PC-3 (cell line): ENCODE results near the gene ASH1L. TPM values are rescaled to one million over a fixed set of nuclear protein-coding genes. Genes with fewer than 3 reads are reported as not detected.
"Not testable (repeated sequence)": the region's sequence is repeated elsewhere in the genome, so short reads cannot be mapped to it uniquely, and the experiment has no call there.

Experiments used
- ATAC-seq: fragments of 200-7000 bp; cut with Tn5 transposase; 2 replicates; pipeline ENCODE4 v1.9.1; 2020; ENCODE audit warnings: mild to moderate bottlenecking, moderate library complexity
- BruUV-seq: library from RNA; stranded (reverse); fragments of 400-500 nt; replicated peaks from 2 replicates; lab custom pipeline; 2021; lab: Mats Ljungman, UMichigan
- CTCF ChIA-PET: fragments of 300-600 bp; sonication (Branson Sonifier 250); formaldehyde crosslinking; loops from one replicate; lab custom pipeline; 2022; ENCODE audit warnings: antibody characterized with exemption; lab: Charles Lee
- POLR2A ChIA-PET: fragments of 300-600 bp; sonication (Branson Sonifier 250); formaldehyde crosslinking; loops from one replicate; lab custom pipeline; 2022; ENCODE audit warnings: antibody characterized with exemption; ENCODE audit not compliant: unreplicated experiment; lab: Charles Lee
- DNase-seq: peaks from one replicate; pipeline ENCODE4 v3.0.0-alpha.2; 2015
- H2AFZ ChIP-seq: fragments of 300-600 bp; sonication (generic); 2 replicates; pipeline ENCODE4 v1.6.0; 2016; ENCODE audit warnings: antibody characterized with exemption, low read length
- H3F3A ChIP-seq: fragments of 300-600 bp; sonication (generic); one replicate; pipeline ENCODE4 v1.6.0; 2017; ENCODE audit warnings: antibody characterized with exemption, low read length, control low read depth, mild to moderate bottlenecking; ENCODE audit not compliant: unreplicated experiment
- H3K27ac ChIP-seq: fragments of 300-600 bp; sonication (generic); 2 replicates; pipeline ENCODE4 v1.5.1; 2016; ENCODE audit warnings: mild to moderate bottlenecking, low read length
- H3K27me3 ChIP-seq: fragments of 300-600 bp; sonication (generic); 2 replicates; pipeline ENCODE4 v1.6.1; 2016; ENCODE audit warnings: low read length, mixed read lengths
- H3K36me3 ChIP-seq: fragments of 300-600 bp; sonication (generic); 2 replicates; pipeline ENCODE4 v1.6.1; 2016; ENCODE audit warnings: low read depth, mixed run types, low read length, mixed read lengths
- H3K4me1 ChIP-seq: fragments of 300-600 bp; sonication (generic); 2 replicates; pipeline ENCODE4 v1.5.1; 2016; ENCODE audit warnings: low read length; ENCODE audit not compliant: insufficient read depth
- H3K4me2 ChIP-seq: fragments of 300-600 bp; sonication (generic); 2 replicates; pipeline ENCODE4 v1.6.0; 2016; ENCODE audit warnings: low read length
- H3K4me3 ChIP-seq: fragments of 300-600 bp; sonication (generic); 2 replicates; pipeline ENCODE4 v1.5.1; 2016; ENCODE audit warnings: mild to moderate bottlenecking, low read length, mixed read lengths
- H3K79me2 ChIP-seq: fragments of 300-600 bp; sonication (generic); 2 replicates; pipeline ENCODE4 v1.6.1; 2017; ENCODE audit warnings: low read length, mixed read lengths
- H3K9ac ChIP-seq: fragments of 300-600 bp; sonication (generic); 2 replicates; pipeline ENCODE4 v1.6.0; 2016; ENCODE audit warnings: mild to moderate bottlenecking, low read length
- H3K9me2 ChIP-seq: fragments of 300-600 bp; sonication (generic); replicated peaks from 2 replicates; pipeline ENCODE4 v1.6.1; 2016; ENCODE audit warnings: mixed run types, low read length, mixed read lengths
- H3K9me3 ChIP-seq: fragments of 300-600 bp; sonication (generic); 2 replicates; pipeline ENCODE4 v1.6.1; 2016; ENCODE audit warnings: low read length, mixed read lengths
- H4K20me1 ChIP-seq: fragments of 300-600 bp; sonication (generic); 2 replicates; pipeline ENCODE4 v1.6.1; 2016; ENCODE audit warnings: low read length, mixed read lengths
- EZH2 ChIP-seq: fragments of 300-600 bp; sonication (generic); IDR thresholded peaks from one replicate; pipeline ENCODE4 v1.6.1; 2017; ENCODE audit warnings: antibody characterized with exemption, mild to moderate bottlenecking, low read length; ENCODE audit not compliant: unreplicated experiment
- EZH2phosphoT487 ChIP-seq: fragments of 300-600 bp; sonication (generic); IDR thresholded peaks from 2 replicates; pipeline ENCODE4 v1.6.1; 2018; ENCODE audit warnings: mild to moderate bottlenecking, antibody characterized with exemption, low read length, borderline replicate concordance
- intact Hi-C: fragments of 100-400 bp; cut with micrococcal nuclease; formaldehyde crosslinking; loops from 2 replicates; pipeline ENCODE4 v1.9.0; 2023
- total RNA-seq: library from RNA; depleted of rRNA; stranded (reverse); fragments of >200 nt; gene quantifications from 2 replicates; pipeline ENCODE4 v1.2.3, GENCODE V29; 2014
- TF ChIP-seq, protein P1 (sequence below): fragments of 300-600 bp; sonication (generic); conservative IDR thresholded peaks from 2 replicates; pipeline ENCODE4 v1.5.1; 2017; ENCODE audit warnings: antibody characterized with exemption, low read depth, mild to moderate bottlenecking, low read length

Gene ASH1L
- total RNA-seq, 1 experiment from 2014 or later = 27.6 TPM

DNA sequence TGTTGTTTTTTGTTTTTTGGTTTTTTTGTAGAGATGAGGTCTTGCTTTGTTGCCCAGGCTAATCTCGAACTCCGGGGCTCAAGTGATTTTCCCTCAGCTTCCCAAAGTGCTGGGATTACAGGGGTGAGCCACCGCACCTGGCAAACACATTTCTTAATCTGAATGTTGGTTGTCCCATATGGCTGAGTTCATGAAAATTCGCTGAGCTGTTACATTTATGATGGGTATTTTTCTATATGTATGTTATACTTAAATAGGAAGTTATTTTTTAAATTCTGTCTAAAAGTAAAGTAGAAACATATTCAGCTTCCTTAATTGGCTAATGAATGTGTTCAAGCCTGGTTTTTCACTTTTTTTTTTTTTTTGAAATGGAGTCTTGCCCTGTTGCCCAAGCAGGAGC is 75.1 kb downstream of the ASH1L start:
- H3K9me2 ChIP-seq = no peaks in the 10 kb centered on the region
- H4K20me1 ChIP-seq = no peaks in the 10 kb centered on the region
- H3K27me3 ChIP-seq = no peaks in the 10 kb centered on the region
- H3K4me2 ChIP-seq = no peak overlapping the region
- no TSS peak for BruUV-seq
- no peaks in the 10 kb centered on the region for H3K4me1 ChIP-seq
- POLR2A ChIA-PET = no interaction called here
- no peaks in the 10 kb centered on the region for H3K9me3 ChIP-seq
- no peak overlapping the region for H2AFZ ChIP-seq
- no peak overlapping the region for H3K4me3 ChIP-seq
- H3F3A ChIP-seq = no peaks in the 10 kb centered on the region
- intact Hi-C loops = no loop called here
- DNase-seq = no peak
- no peaks in the 10 kb centered on the region for H3K36me3 ChIP-seq
- ATAC-seq = no peak
- H3K27ac ChIP-seq = no peak overlapping the region
- H3K9ac ChIP-seq = no peak overlapping the region
- CTCF ChIA-PET = no interaction called here
- TF ChIP-seq EZH2phosphoT487 = no peak
- H3K79me2 ChIP-seq = peaks cover 39% of the 10 kb centered on the region

DNA sequence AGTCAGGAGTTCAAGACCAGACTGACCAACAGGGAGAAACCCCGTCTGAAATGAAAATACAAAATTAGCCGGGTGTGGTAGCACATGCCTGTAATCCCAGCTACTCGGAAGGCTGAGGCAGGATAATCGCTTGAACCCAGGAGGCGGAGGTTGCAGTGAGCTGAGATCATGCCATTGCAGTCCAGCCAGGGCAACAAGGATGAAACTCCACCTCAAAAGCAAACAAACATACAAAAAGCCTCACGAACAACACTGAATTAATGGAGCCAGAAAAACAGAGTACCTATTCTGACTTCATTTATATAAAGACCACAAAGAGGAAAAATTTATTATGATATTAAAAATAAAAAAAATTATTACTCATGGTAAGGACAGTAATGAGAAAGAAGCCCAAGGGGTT is 75.7 kb downstream of the ASH1L start:
- H3K9ac ChIP-seq, H3F3A ChIP-seq, ATAC-seq, H3K9me2 ChIP-seq, POLR2A ChIA-PET, H3K4me1 ChIP-seq, H3K27ac ChIP-seq, CTCF ChIA-PET, H3K9me3 ChIP-seq, H3K27me3 ChIP-seq, H3K4me2 ChIP-seq, BruUV-seq, H2AFZ ChIP-seq, DNase-seq, H4K20me1 ChIP-seq, H3K4me3 ChIP-seq, intact Hi-C loops, H3K36me3 ChIP-seq: not testable (repeated sequence)
- H3K79me2 ChIP-seq = peaks cover 35% of the 10 kb centered on the region

DNA sequence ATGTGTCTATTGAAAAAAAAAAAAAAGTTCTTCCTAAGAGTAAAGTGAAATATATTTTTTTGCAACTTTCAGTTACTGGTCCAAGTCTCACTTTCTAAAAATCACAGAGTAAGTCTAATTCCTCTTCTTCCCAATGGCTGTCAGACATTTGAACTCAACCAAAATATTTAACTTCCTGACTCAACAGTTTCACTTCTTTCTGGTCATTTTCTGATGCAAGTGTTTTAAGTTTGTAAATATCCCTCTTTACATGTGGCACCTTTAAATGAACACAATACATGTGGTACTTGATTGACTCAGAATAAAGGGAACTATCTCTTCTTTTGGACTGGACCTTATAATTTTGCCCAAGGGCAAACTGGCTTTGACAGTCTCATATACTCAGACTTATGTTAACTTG is 76.7 kb downstream of the ASH1L start:
- no TSS peak for BruUV-seq
- Histone ChIP-seq H3K9me2 (no peaks in the 10 kb centered on the region), H3K4me3 (no peak overlapping the region), H3K27ac (no peak overlapping the region), H3K4me1 (no peaks in the 10 kb centered on the region), H3K36me3 (peaks cover 11% of the 10 kb centered on the region), H2AFZ (no peak overlapping the region), H4K20me1 (no peaks in the 10 kb centered on the region), H3K79me2 (peaks cover 28% of the 10 kb centered on the region), H3K9ac (no peak overlapping the region), H3K9me3 (no peaks in the 10 kb centered on the region), H3K27me3 (no peaks in the 10 kb centered on the region), H3K4me2 (no peak overlapping the region), H3F3A (no peaks in the 10 kb centered on the region)
- ChIA-PET POLR2A (no interaction called here), CTCF (no interaction called here)
- TF ChIP-seq EZH2 (no peak), EZH2phosphoT487 (no peak)
- TF ChIP-seq, protein P1, sequence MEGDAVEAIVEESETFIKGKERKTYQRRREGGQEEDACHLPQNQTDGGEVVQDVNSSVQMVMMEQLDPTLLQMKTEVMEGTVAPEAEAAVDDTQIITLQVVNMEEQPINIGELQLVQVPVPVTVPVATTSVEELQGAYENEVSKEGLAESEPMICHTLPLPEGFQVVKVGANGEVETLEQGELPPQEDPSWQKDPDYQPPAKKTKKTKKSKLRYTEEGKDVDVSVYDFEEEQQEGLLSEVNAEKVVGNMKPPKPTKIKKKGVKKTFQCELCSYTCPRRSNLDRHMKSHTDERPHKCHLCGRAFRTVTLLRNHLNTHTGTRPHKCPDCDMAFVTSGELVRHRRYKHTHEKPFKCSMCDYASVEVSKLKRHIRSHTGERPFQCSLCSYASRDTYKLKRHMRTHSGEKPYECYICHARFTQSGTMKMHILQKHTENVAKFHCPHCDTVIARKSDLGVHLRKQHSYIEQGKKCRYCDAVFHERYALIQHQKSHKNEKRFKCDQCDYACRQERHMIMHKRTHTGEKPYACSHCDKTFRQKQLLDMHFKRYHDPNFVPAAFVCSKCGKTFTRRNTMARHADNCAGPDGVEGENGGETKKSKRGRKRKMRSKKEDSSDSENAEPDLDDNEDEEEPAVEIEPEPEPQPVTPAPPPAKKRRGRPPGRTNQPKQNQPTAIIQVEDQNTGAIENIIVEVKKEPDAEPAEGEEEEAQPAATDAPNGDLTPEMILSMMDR = no peak
- intact Hi-C loops = no loop called here
- DNase-seq = no peak
- no peak for ATAC-seq

DNA sequence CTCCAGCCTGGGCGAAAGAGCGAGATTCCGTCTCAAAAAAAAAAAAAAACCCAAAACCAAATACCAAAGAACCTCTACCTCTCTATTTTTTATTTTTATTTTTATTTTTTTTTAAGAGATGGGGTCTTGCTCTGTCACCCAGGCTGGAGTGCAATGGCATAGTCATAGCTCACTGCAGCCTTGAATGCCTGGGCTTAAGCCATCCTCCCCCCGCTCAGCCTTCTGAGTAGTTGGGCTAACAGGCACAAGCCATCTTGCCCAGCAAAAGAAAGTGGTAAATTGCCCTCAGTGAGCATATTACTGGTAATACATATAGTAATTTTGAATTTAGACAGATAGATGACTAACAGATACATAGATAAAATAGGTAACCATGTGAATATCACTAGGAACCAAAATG is 77.4 kb downstream of the ASH1L start:
- no peak overlapping the region for H3K27ac ChIP-seq
- peaks cover 22% of the 10 kb centered on the region; the same call in 1 of the 2 replicates for H3K79me2 ChIP-seq
- H4K20me1 ChIP-seq = no peaks in the 10 kb centered on the region
- no peaks in the 10 kb centered on the region for H3K9me3 ChIP-seq
- no peak overlapping the region for H2AFZ ChIP-seq
- DNase-seq = no peak
- no peak overlapping the region for H3K4me2 ChIP-seq
- H3F3A ChIP-seq = no peaks in the 10 kb centered on the region
- no peak for ATAC-seq
- CTCF ChIA-PET = no interaction called here
- H3K9ac ChIP-seq = no peak overlapping the region
- POLR2A ChIA-PET = no interaction called here
- no TSS peak for BruUV-seq
- H3K4me3 ChIP-seq = no peak overlapping the region
- H3K9me2 ChIP-seq = no peaks in the 10 kb centered on the region
- H3K27me3 ChIP-seq = no peaks in the 10 kb centered on the region
- TF ChIP-seq EZH2 = no peak
- no peak for TF ChIP-seq EZH2phosphoT487
- TF ChIP-seq, protein P1 = no peak
- intact Hi-C loops = no loop called here
- H3K36me3 ChIP-seq = peaks cover 12% of the 10 kb centered on the region
- no peaks in the 10 kb centered on the region for H3K4me1 ChIP-seq
